A673 (cell line): ENCODE measurements around the gene TBC1D22A. TPM values are rescaled to one million over a fixed set of nuclear protein-coding genes. Genes with fewer than 3 reads are reported as not detected.

ENCODE experiments used
- BruUV-seq: library from RNA; stranded (reverse); fragments of 400-500 nt; replicated peaks from 2 replicates; lab custom pipeline; 2021; lab: Mats Ljungman, UMichigan
- CTCF ChIA-PET: fragments of 300-600 bp; sonication (Branson Sonifier 250); formaldehyde crosslinking; loops from one replicate; lab custom pipeline; 2022; ENCODE audit warnings: antibody characterized with exemption; lab: Charles Lee
- POLR2A ChIA-PET: fragments of 300-600 bp; sonication (Branson Sonifier 250); formaldehyde crosslinking; loops from one replicate; lab custom pipeline; 2022; ENCODE audit warnings: antibody characterized with exemption; ENCODE audit not compliant: low non-redundant PET; lab: Charles Lee
- DNase-seq: peaks from one replicate; pipeline ENCODE4 v3.0.0-alpha.2; 2015; ENCODE audit warnings: low spot score
- H3K27ac ChIP-seq: fragments of 200-600 bp; sonication (generic); 2 replicates; pipeline ENCODE4 v1.5.1; 2016; ENCODE audit warnings: mixed run types, low read depth, mild to moderate bottlenecking, mixed read lengths, antibody characterized with exemption, low read length; ENCODE audit not compliant: poor library complexity, severe bottlenecking
- H3K27me3 ChIP-seq: fragments of 200-600 bp; sonication (generic); replicated peaks from 2 replicates; pipeline ENCODE4 v1.6.1; 2017; ENCODE audit warnings: mixed run types, low read depth, mild to moderate bottlenecking, mixed read lengths, antibody characterized with exemption, low read length; ENCODE audit not compliant: insufficient read depth, poor library complexity
- H3K36me3 ChIP-seq: fragments of 200-600 bp; sonication (generic); 2 replicates; pipeline ENCODE4 v1.6.1; 2016; ENCODE audit warnings: mixed run types, mild to moderate bottlenecking, mixed read lengths, antibody characterized with exemption, low read length; ENCODE audit not compliant: insufficient read depth, poor library complexity, severe bottlenecking
- H3K4me1 ChIP-seq: fragments of 200-600 bp; sonication (generic); 2 replicates; pipeline ENCODE4 v1.6.1; 2017; ENCODE audit warnings: mixed run types, mild to moderate bottlenecking, mixed read lengths, antibody characterized with exemption, low read length; ENCODE audit not compliant: insufficient read depth, poor library complexity, severe bottlenecking
- H3K4me3 ChIP-seq: fragments of 200-600 bp; sonication (generic); 2 replicates; pipeline ENCODE4 v1.5.1; 2016; ENCODE audit warnings: low read depth, mixed run types, mild to moderate bottlenecking, mixed read lengths, low read length; ENCODE audit not compliant: poor library complexity, severe bottlenecking
- H3K9me3 ChIP-seq: fragments of 200-600 bp; sonication (generic); 2 replicates; pipeline ENCODE4 v1.6.1; 2016; ENCODE audit warnings: mixed run types, low read depth, mild to moderate bottlenecking, mixed read lengths, antibody characterized with exemption, low read length; ENCODE audit not compliant: poor library complexity, severe bottlenecking
- CTCF ChIP-seq: fragments of 300-800, 200-600 bp; sonication (generic); conservative IDR thresholded peaks from 2 replicates; pipeline ENCODE4 v1.5.1; 2017; ENCODE audit warnings: low read depth, mild to moderate bottlenecking, antibody characterized with exemption, low read length, moderate library complexity, mixed read lengths
- EZH2 ChIP-seq: fragments of 200-600 bp; sonication (generic); IDR thresholded peaks from 2 replicates; pipeline ENCODE4 v1.6.1; 2017; ENCODE audit warnings: borderline replicate concordance, low read depth, mild to moderate bottlenecking, mixed read lengths, antibody characterized with exemption, low read length; ENCODE audit not compliant: poor library complexity, severe bottlenecking
- intact Hi-C: fragments of 100-400 bp; cut with micrococcal nuclease; formaldehyde crosslinking; loops from one replicate; pipeline ENCODE4 v1.10.0; 2022; ENCODE audit not compliant: unreplicated experiment
- total RNA-seq: library from RNA; stranded (reverse); gene quantifications from 2 replicates; pipeline ENCODE4 v1.2.3, GENCODE V29; 2021

The TBC1D22A gene
- total RNA-seq, 1 experiment from 2014 or later: 22.5 TPM

GRCh38 chr22:46748908-46749675, 13.4 kb upstream of the TBC1D22A start:
- CTCF ChIA-PET: no interaction called here
- POLR2A ChIA-PET: no interaction called here

GRCh38 chr22:46749682-46750529, 12.5 kb upstream of the TBC1D22A start:
- no peak for DNase-seq
- Histone ChIP-seq H3K27ac (no peak overlapping the region), H3K4me1 (peaks cover 7% of the 10 kb centered on the region), H3K36me3 (no peaks in the 10 kb centered on the region), H3K4me3 (no peak overlapping the region), H3K9me3 (no peaks in the 10 kb centered on the region), H3K27me3 (no peaks in the 10 kb centered on the region)
- CTCF ChIA-PET: no interaction called here
- intact Hi-C loops: no loop called here
- BruUV-seq: no TSS peak
- POLR2A ChIA-PET: no interaction called here
- no peak for TF ChIP-seq CTCF
- no peak for TF ChIP-seq EZH2

More at GRCh38 chr22:46748908-46749675, 13.4 kb upstream of the TBC1D22A start:
- H3K27me3 ChIP-seq: no peaks in the 10 kb centered on the region
- BruUV-seq: no TSS peak
- intact Hi-C loops: no loop called here
- H3K27ac ChIP-seq: no peak overlapping the region
- peaks cover 2% of the 10 kb centered on the region for H3K4me1 ChIP-seq
- no peak overlapping the region for H3K4me3 ChIP-seq
- TF ChIP-seq CTCF: no peak
- TF ChIP-seq EZH2: no peak
- H3K9me3 ChIP-seq: no peaks in the 10 kb centered on the region
- DNase-seq: no peak
- H3K36me3 ChIP-seq: no peaks in the 10 kb centered on the region

GRCh38 chr22:46750530-46750800, 12.0 kb upstream of the TBC1D22A start:
- no peak overlapping the region for H3K27ac ChIP-seq
- H3K27me3 ChIP-seq: no peaks in the 10 kb centered on the region
- intact Hi-C loops: no loop called here
- TF ChIP-seq EZH2 (no peak), CTCF (no peak)
- no peak overlapping the region for H3K4me3 ChIP-seq
- no TSS peak for BruUV-seq
- peaks cover 7% of the 10 kb centered on the region for H3K4me1 ChIP-seq
- DNase-seq: no peak
- no peaks in the 10 kb centered on the region for H3K36me3 ChIP-seq
- CTCF ChIA-PET: no interaction called here
- POLR2A ChIA-PET: no interaction called here
- H3K9me3 ChIP-seq: no peaks in the 10 kb centered on the region
